Iris pigment epithelial cell (primary cell): ENCODE measurements around the gene ZNF530.

Source experiments
- DNase-seq: peaks from one replicate; pipeline ENCODE4 v3.0.0-alpha.2; 2011; ENCODE audit warnings: low read depth

The ZNF530 gene

GRCh38 chr19:57599761-57600383, at the start of gene ZNF530:
ZNF530 (plus strand) TSS chr19:57599885; CDS start chr19:57604346, 4,461 bp downstream.
- peak; percentile 88 for DNase-seq

GRCh38 chr19:57552432-57552831, 47.3 kb upstream of the ZNF530 start:
- no peak for DNase-seq

- no peak for DNase-seq
Observed at GRCh38 chr19:57557659-57558058, 42.0 kb upstream of the ZNF530 start.

- peak; percentile 25 for DNase-seq
Observed at GRCh38 chr19:57558525-57558924, 41.2 kb upstream of the ZNF530 start.

- DNase-seq = peak; percentile 22
Observed at GRCh38 chr19:57559008-57559403, 40.7 kb upstream of the ZNF530 start.

- peak; percentile 92 for DNase-seq
Observed at GRCh38 chr19:57559404-57560025, 40.2 kb upstream of the ZNF530 start, which contains the start of gene ZNF550. ZNF550 (minus strand) TSS chr19:57559863; CDS start chr19:57559682, 181 bp downstream.

- DNase-seq = peak; percentile 79
Observed at GRCh38 chr19:57560049-57560491, 39.6 kb upstream of the ZNF530 start.

- no peak for DNase-seq
Observed at GRCh38 chr19:57563547-57563946, 36.1 kb upstream of the ZNF530 start.

- DNase-seq = peak; percentile 42
Observed at GRCh38 chr19:57566396-57567265, 33.1 kb upstream of the ZNF530 start.

- DNase-seq = no peak
Observed at GRCh38 chr19:57570707-57571106, 29.0 kb upstream of the ZNF530 start.

- DNase-seq = no peak
Observed at GRCh38 chr19:57572415-57572947, 27.2 kb upstream of the ZNF530 start.

- DNase-seq = no peak
Observed at GRCh38 chr19:57576661-57577060, 23.0 kb upstream of the ZNF530 start.

- peak; percentile 99 for DNase-seq
Observed at GRCh38 chr19:57578487-57579205, 21.0 kb upstream of the ZNF530 start, which contains the start of gene ZNF416. ZNF416 (minus strand) TSS chr19:57578911; CDS start chr19:57578704, 207 bp downstream.

GRCh38 chr19:57583104-57583520, 16.6 kb upstream of the ZNF530 start:
- no peak for DNase-seq

- DNase-seq = peak; percentile 91
Observed at GRCh38 chr19:57583521-57584416, 15.9 kb upstream of the ZNF530 start, which contains the start of gene ZIK1. ZIK1 (plus strand) TSS chr19:57584145; CDS start chr19:57584357, 212 bp downstream.

GRCh38 chr19:57587529-57587928, 12.2 kb upstream of the ZNF530 start:
- peak; percentile 84 for DNase-seq

GRCh38 chr19:57599377-57599760, 316 bp upstream of the ZNF530 start:
- no peak for DNase-seq

- DNase-seq = no peak
Observed at GRCh38 chr19:57606931-57607330, 7.2 kb downstream of the ZNF530 start.

- no peak for DNase-seq
Observed at GRCh38 chr19:57611113-57611512, 11.4 kb downstream of the ZNF530 start.
